SK-N-SH treated with all-trans-retinoic acid at 6 μM for 48 hours (cell line): ENCODE results near the gene WTAP.
"Not testable (repeated sequence)": the region's sequence is repeated elsewhere in the genome, so short reads cannot be mapped to it uniquely, and the experiment has no call there.

ENCODE experiments used
- ATAC-seq: fragments of 200-7000 bp; cut with Tn5 transposase; 3 replicates; pipeline ENCODE4 v1.9.1; 2020; ENCODE audit warnings: mild to moderate bottlenecking, moderate library complexity
- ARNTL ChIP-seq: fragments of 450-650 bp; formaldehyde crosslinking; IDR thresholded peaks from 2 replicates; pipeline ENCODE4 v1.5.0; 2020; ENCODE audit warnings: low read depth, mild to moderate bottlenecking, moderate library complexity, borderline replicate concordance
- BACH2 ChIP-seq: fragments of 250-450 bp; sonication (Bioruptor Pico); IDR thresholded peaks from 2 replicates; pipeline ENCODE4 v1.9.0; 2021; ENCODE audit warnings: mild to moderate bottlenecking, borderline replicate concordance
- CSDC2 ChIP-seq: fragments of 250-450 bp; sonication (Bioruptor Pico); IDR thresholded peaks from 2 replicates; pipeline ENCODE4 v1.5.0; 2020; ENCODE audit warnings: mild to moderate bottlenecking, moderate library complexity
- CSRNP3 ChIP-seq: fragments of 250-450 bp; sonication (Bioruptor Pico); IDR thresholded peaks from 2 replicates; pipeline ENCODE4 v1.5.1; 2021; ENCODE audit warnings: mild to moderate bottlenecking, moderate library complexity
- ESRRG ChIP-seq: fragments of 250-450 bp; sonication (Bioruptor Pico); IDR thresholded peaks from 2 replicates; pipeline ENCODE4 v1.6.1; 2021; ENCODE audit warnings: mild to moderate bottlenecking
- POU6F1 ChIP-seq: fragments of 250-450 bp; sonication (Bioruptor Pico); IDR thresholded peaks from 2 replicates; pipeline ENCODE4 v1.8.0; 2021; ENCODE audit warnings: low read depth, mild to moderate bottlenecking, moderate library complexity, borderline replicate concordance
- PPARA ChIP-seq: fragments of 250-450 bp; sonication (Bioruptor Pico); IDR thresholded peaks from 2 replicates; pipeline ENCODE4 v1.5.0; 2020; ENCODE audit warnings: mild to moderate bottlenecking, borderline replicate concordance
- RARB ChIP-seq: fragments of 250-450 bp; sonication (Bioruptor Pico); IDR thresholded peaks from 2 replicates; pipeline ENCODE4 v1.8.0; 2021; ENCODE audit warnings: mild to moderate bottlenecking, moderate library complexity
- TOX ChIP-seq: fragments of 250-450 bp; sonication (Bioruptor Pico); IDR thresholded peaks from 2 replicates; pipeline ENCODE4 v1.8.0; 2021; ENCODE audit warnings: mild to moderate bottlenecking, moderate library complexity, borderline replicate concordance
- TSHZ2 ChIP-seq: fragments of 250-450 bp; sonication (Bioruptor Pico); IDR thresholded peaks from 2 replicates; pipeline ENCODE4 v1.5.0; 2020; ENCODE audit warnings: mild to moderate bottlenecking, moderate library complexity
- ZFP3 ChIP-seq: fragments of 250-450 bp; sonication (Bioruptor Pico); IDR thresholded peaks from 2 replicates; pipeline ENCODE4 v1.5.0; 2020; ENCODE audit warnings: mild to moderate bottlenecking, moderate library complexity
- ZFP30 ChIP-seq: fragments of 450-650 bp; formaldehyde crosslinking; IDR thresholded peaks from 2 replicates; pipeline ENCODE4 v1.5.0; 2022; ENCODE audit warnings: mild to moderate bottlenecking, moderate library complexity
- ZNF565 ChIP-seq: fragments of 450-650 bp; formaldehyde crosslinking; conservative IDR thresholded peaks from 2 replicates; pipeline ENCODE4 v1.5.0; 2020; ENCODE audit warnings: low read depth, mild to moderate bottlenecking, moderate library complexity
- ZNF70 ChIP-seq: fragments of 450-650 bp; formaldehyde crosslinking; IDR thresholded peaks from 2 replicates; pipeline ENCODE4 v1.5.0; 2020; ENCODE audit warnings: mild to moderate bottlenecking, moderate library complexity

The WTAP gene

GRCh38 chr6:159730332-159730676 lies 3.0 kb downstream of the WTAP start:
- TF ChIP-seq ZNF565 (CRISPR knock-in tag) (no peak), CSRNP3 (CRISPR knock-in tag) (no peak), ZNF70 (no peak), RARB (CRISPR knock-in tag) (no peak), CSDC2 (CRISPR knock-in tag) (no peak)
- no peak for ATAC-seq

- ATAC-seq: not testable (repeated sequence)
These were observed 5.2 kb downstream of the WTAP start for GRCh38 chr6:159732550-159732949.

- not testable (repeated sequence) for ATAC-seq
These were observed 6.1 kb downstream of the WTAP start for GRCh38 chr6:159733395-159733794.

- TF ChIP-seq TSHZ2 (no peak), ZFP3 (CRISPR knock-in tag) (no peak), ZFP30 (CRISPR knock-in tag) (no peak), CSDC2 (CRISPR knock-in tag) (no peak), RARB (CRISPR knock-in tag) (no peak), ESRRG (CRISPR knock-in tag) (no peak), TOX (CRISPR knock-in tag) (no peak)
- no peak for ATAC-seq
These were observed 9.6 kb downstream of the WTAP start for GRCh38 chr6:159736908-159737307.

- no peak for ATAC-seq
- TF ChIP-seq PPARA (no peak), ZNF70 (no peak), ARNTL (CRISPR knock-in tag) (no peak), ZNF565 (CRISPR knock-in tag) (no peak), TSHZ2 (no peak), POU6F1 (CRISPR knock-in tag) (no peak), TOX (CRISPR knock-in tag) (no peak), RARB (CRISPR knock-in tag) (no peak), BACH2 (no peak)
These were observed 12.0 kb downstream of the WTAP start for GRCh38 chr6:159739341-159739740.

GRCh38 chr6:159742165-159742564 lies 14.9 kb downstream of the WTAP start:
- no peak for TF ChIP-seq TSHZ2
- TF ChIP-seq, all 23 proteins: peak for 0

More at GRCh38 chr6:159742165-159742564, 14.9 kb downstream of the WTAP start:
- ATAC-seq: no peak
